ENCODE data around the gene TMEM89.

The TMEM89 gene

DNA sequence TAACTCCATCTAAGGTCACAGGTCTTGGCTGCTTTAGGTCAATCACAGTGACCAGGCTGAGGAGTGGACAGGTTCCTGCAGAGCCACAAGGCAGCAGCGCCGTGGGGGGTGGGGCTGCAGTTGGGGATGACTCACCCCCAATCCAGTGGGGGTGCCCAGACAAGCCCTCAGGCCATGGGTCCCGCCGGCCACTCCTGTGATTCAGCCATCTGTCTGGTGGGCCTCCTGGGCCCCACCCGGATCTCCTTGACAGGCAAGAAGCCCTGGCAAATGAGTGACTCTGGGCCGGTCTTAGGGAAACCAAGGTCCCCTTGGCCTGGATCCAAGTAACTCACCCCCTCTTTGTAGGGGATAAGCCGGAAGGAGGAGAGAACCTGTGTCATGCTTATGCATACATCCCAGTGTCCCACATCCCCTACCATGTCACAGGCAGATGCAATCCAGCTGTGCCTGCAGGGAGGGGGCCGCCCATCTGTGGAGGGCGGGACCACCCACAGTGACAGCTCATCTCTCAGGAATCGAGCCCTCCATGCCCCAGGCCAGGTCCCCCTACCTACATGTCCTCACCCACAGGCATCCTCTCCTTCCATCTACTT lies 25.9 kb downstream of the TMEM89 start:
- no peak for TF ChIP-seq SP1 (IDR thresholded peaks at IDR 0.05)
- TF ChIP-seq L3MBTL2 (conservative IDR thresholded peaks at IDR 0.05) = no peak
- no peak for TF ChIP-seq NFRKB (IDR thresholded peaks at IDR 0.05)
- no peak for TF ChIP-seq ARNT (IDR thresholded peaks at IDR 0.05)
- POLR2A ChIA-PET = no interaction called here
- no peak for DNase-seq (ENCODE audit: extremely low spot score)
- CTCF ChIA-PET = no interaction called here

DNA sequence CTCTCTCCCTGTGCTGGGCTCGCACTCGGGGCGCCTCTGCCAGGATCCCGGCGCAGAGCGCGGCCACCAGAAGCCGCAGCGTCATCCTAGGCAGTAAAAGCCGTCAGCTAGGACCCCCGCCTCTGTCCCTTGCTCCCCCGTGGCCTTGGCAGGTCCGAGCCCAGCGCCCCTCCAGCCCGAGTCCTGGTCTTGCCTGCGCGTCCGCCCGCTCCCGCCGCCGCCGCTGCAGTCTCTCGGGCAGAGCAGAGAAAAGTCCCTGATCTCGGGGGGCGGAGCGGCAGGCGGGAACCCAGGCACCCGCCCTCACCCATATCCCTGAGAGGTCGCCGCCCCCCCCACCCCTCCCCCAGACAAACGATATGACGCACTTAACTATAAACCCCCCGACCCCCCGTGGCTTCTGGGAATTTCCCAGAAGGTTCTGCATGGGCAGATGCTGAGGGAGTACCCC lies 26.5 kb downstream of the TMEM89 start, which contains the start of gene COL7A1:
Gene COL7A1, minus strand, starts transcription at position 255 of the 451 bp plus-strand sequence. Its CDS starts 170 bp downstream, at position 85.
- no peak for DNase-seq (ENCODE audit: extremely low spot score)
- POLR2A ChIA-PET = no interaction called here
- no peak for TF ChIP-seq NFRKB (IDR thresholded peaks at IDR 0.05)
- no peak for TF ChIP-seq FOXA1 (IDR thresholded peaks at IDR 0.05)
- no peak for TF ChIP-seq ELF4 (IDR thresholded peaks at IDR 0.05)
- no peak for TF ChIP-seq HDGF (IDR thresholded peaks at IDR 0.05; ENCODE audit: borderline replicate concordance)
- no peak for TF ChIP-seq BHLHE40 (IDR thresholded peaks at IDR 0.05; ENCODE audit: borderline replicate concordance)
- no peak for TF ChIP-seq TARDBP (IDR thresholded peaks at IDR 0.05)
- no peak for TF ChIP-seq L3MBTL2 (conservative IDR thresholded peaks at IDR 0.05)
- TF ChIP-seq SP1 (IDR thresholded peaks at IDR 0.05) = no peak
- TF ChIP-seq FOXM1 (IDR thresholded peaks at IDR 0.05; ENCODE audit: borderline replicate concordance) = no peak
- TF ChIP-seq SUZ12 (IDR thresholded peaks at IDR 0.05) = no peak
- TF ChIP-seq ZNF384 (IDR thresholded peaks at IDR 0.05) = no peak
- no peak for TF ChIP-seq LEF1 (IDR thresholded peaks at IDR 0.05; ENCODE audit: borderline replicate concordance)
- TF ChIP-seq CTBP1 (IDR thresholded peaks at IDR 0.05; ENCODE audit: borderline replicate concordance) = no peak
- CTCF ChIA-PET = interaction anchor here (0.6 kb wide), 1 partner anchor 163 kb away, joined by 3 read pairs; no protein-coding TSS in a partner anchor

DNA sequence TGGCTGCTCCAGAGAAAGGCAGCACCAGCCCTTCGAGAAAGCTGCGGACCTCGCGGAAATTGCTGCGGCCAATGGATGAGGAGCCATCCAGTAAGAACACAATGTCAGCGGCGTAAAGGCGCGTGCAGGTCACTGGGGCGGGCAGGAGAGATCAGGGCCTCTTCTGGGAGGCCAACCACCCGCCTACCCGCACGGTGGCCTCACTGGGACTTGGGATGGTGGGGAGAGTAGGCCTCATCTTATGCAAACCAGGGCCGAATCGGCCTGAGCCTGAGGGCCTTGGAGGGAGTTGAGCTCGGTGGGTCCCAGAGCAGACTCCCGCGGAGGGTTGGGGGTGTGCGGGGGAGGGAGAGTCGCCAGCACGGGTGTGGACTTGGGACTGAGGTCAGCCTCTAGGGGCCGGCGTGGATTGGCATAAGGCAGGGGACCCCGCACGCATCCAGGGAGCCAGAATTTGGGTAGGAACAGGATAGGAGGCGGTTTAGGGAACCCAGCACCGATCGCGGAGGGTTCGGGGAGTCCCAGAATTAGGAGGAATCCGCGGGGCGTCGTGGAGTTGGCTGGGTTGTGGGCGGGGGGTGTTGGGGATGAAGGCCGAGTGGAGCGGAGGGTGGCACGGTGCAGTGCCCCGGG lies 27.0 kb downstream of the TMEM89 start:
- TF ChIP-seq CTBP1 (IDR thresholded peaks at IDR 0.05; ENCODE audit: borderline replicate concordance) (no peak), ZNF384 (IDR thresholded peaks at IDR 0.05) (no peak), SUZ12 (IDR thresholded peaks at IDR 0.05) (no peak), NFRKB (IDR thresholded peaks at IDR 0.05) (no peak), L3MBTL2 (conservative IDR thresholded peaks at IDR 0.05) (no peak), BHLHE40 (IDR thresholded peaks at IDR 0.05; ENCODE audit: borderline replicate concordance) (no peak), TARDBP (IDR thresholded peaks at IDR 0.05) (no peak), HDGF (IDR thresholded peaks at IDR 0.05; ENCODE audit: borderline replicate concordance) (no peak), ARNT (IDR thresholded peaks at IDR 0.05) (no peak), ELF4 (IDR thresholded peaks at IDR 0.05) (no peak), SP1 (IDR thresholded peaks at IDR 0.05) (no peak), FOXA1 (IDR thresholded peaks at IDR 0.05) (no peak), FOXK2 (IDR thresholded peaks at IDR 0.05) (no peak)
- DNase-seq (ENCODE audit: extremely low spot score) = no peak
- ChIA-PET CTCF (interaction anchor here (0.6 kb wide), 1 partner anchor 164 kb away, joined by 3 read pairs; no protein-coding TSS in a partner anchor), POLR2A (no interaction called here)

GRCh38 chr3:48593337-48593736 lies 28.2 kb downstream of the TMEM89 start:
- ChIA-PET POLR2A (interaction anchor here (0.7 kb wide), 1 partner anchor 16 kb away, joined by 3 read pairs; the partner anchor contains the start of gene UQCRC1), CTCF (no interaction called here)
- DNase-seq (ENCODE audit: extremely low spot score) = no peak
- TF ChIP-seq, protein P1, sequence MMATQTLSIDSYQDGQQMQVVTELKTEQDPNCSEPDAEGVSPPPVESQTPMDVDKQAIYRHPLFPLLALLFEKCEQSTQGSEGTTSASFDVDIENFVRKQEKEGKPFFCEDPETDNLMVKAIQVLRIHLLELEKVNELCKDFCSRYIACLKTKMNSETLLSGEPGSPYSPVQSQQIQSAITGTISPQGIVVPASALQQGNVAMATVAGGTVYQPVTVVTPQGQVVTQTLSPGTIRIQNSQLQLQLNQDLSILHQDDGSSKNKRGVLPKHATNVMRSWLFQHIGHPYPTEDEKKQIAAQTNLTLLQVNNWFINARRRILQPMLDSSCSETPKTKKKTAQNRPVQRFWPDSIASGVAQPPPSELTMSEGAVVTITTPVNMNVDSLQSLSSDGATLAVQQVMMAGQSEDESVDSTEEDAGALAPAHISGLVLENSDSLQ (IDR thresholded peaks at IDR 0.05) = no peak
- no peak for TF ChIP-seq FOXM1 (IDR thresholded peaks at IDR 0.05; ENCODE audit: borderline replicate concordance)
- TF ChIP-seq BHLHE40 (IDR thresholded peaks at IDR 0.05; ENCODE audit: borderline replicate concordance) = no peak
- no peak for TF ChIP-seq FOXA1 (IDR thresholded peaks at IDR 0.05)
- no peak for TF ChIP-seq ARNT (IDR thresholded peaks at IDR 0.05)
- no peak for TF ChIP-seq HDGF (IDR thresholded peaks at IDR 0.05; ENCODE audit: borderline replicate concordance)

DNA sequence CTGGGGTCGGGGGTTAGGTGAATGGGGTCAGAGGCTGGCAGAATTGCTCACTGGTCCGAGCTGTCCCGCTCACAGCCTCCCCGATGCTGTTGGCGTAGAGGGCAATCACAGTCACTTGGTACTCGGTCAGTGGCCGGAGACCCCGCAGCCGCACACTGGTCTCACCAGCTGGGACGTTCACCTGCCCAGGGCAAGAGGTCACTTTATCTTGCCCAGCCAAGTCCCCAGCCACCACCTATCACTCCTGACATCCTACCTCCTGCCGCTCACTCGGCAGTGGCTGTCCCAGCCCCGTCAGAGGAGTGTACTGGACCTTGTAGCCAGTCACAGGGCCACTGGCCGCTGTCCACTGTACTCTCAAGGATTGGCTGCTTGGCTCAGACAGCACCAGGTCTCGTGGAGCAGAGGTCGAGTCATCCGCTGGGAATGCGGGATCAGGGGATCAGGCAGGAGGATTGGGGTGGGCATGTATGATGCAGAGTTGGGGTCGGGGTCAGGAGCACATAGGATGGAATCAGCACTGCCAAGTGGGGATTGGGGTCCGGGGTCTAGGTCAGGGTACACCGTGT lies 29.0 kb downstream of the TMEM89 start:
- ChIA-PET CTCF (no interaction called here), POLR2A (no interaction called here)
- TF ChIP-seq FOXM1 (IDR thresholded peaks at IDR 0.05; ENCODE audit: borderline replicate concordance) (no peak), SP1 (IDR thresholded peaks at IDR 0.05) (no peak), L3MBTL2 (conservative IDR thresholded peaks at IDR 0.05) (no peak), SUZ12 (IDR thresholded peaks at IDR 0.05) (no peak), NFRKB (IDR thresholded peaks at IDR 0.05) (no peak), BHLHE40 (IDR thresholded peaks at IDR 0.05; ENCODE audit: borderline replicate concordance) (no peak), TARDBP (IDR thresholded peaks at IDR 0.05) (no peak), HDGF (IDR thresholded peaks at IDR 0.05; ENCODE audit: borderline replicate concordance) (no peak), FOXK2 (IDR thresholded peaks at IDR 0.05) (no peak), LEF1 (IDR thresholded peaks at IDR 0.05; ENCODE audit: borderline replicate concordance) (no peak), ARNT (IDR thresholded peaks at IDR 0.05) (no peak), FOXA1 (IDR thresholded peaks at IDR 0.05) (no peak)
- TF ChIP-seq, protein P1 (IDR thresholded peaks at IDR 0.05) = no peak
- no peak for DNase-seq (ENCODE audit: extremely low spot score)

GRCh38 chr3:48591886-48592518 lies 29.6 kb downstream of the TMEM89 start:
- DNase-seq (ENCODE audit: extremely low spot score) = no peak
- ChIA-PET CTCF (no interaction called here), POLR2A (no interaction called here)
- no peak for TF ChIP-seq BHLHE40 (IDR thresholded peaks at IDR 0.05; ENCODE audit: borderline replicate concordance)
- no peak for TF ChIP-seq HDGF (IDR thresholded peaks at IDR 0.05; ENCODE audit: borderline replicate concordance)
- TF ChIP-seq, protein P1 (IDR thresholded peaks at IDR 0.05) = no peak
- TF ChIP-seq FOXK2 (IDR thresholded peaks at IDR 0.05) = no peak
- no peak for TF ChIP-seq CTBP1 (IDR thresholded peaks at IDR 0.05; ENCODE audit: borderline replicate concordance)
- no peak for TF ChIP-seq FOXM1 (IDR thresholded peaks at IDR 0.05; ENCODE audit: borderline replicate concordance)
- no peak for TF ChIP-seq LEF1 (IDR thresholded peaks at IDR 0.05; ENCODE audit: borderline replicate concordance)
- no peak for TF ChIP-seq TARDBP (IDR thresholded peaks at IDR 0.05)
- TF ChIP-seq L3MBTL2 (conservative IDR thresholded peaks at IDR 0.05) = no peak

Data from HEK293T (cell line).